Measurements from ENCODE around the gene EIF5B.

GRCh38 chr2:99380376-99381010 is 43.3 kb downstream of the EIF5B start:
- TF ChIP-seq CTCF (IDR thresholded peaks at IDR 0.05; ENCODE audit: insufficient read depth, low read depth, low read length) (no peak), EZH2 (IDR thresholded peaks at IDR 0.05; ENCODE audit: insufficient read depth, low read length) (no peak)

All from astrocyte (in vitro differentiated cells and primary cell).